SK-N-SH (cell line): ENCODE measurements around the gene CEP131. TPM values are rescaled to one million over a fixed set of nuclear protein-coding genes. Genes with fewer than 3 reads are reported as not detected.

Experiments used
- CTCF ChIA-PET: fragments of 300-600, 350-600 bp; formaldehyde crosslinking; extraction: SDS; loops from one replicate; lab custom pipeline; 2021; lab: Yijun Ruan, JAX
- POLR2A ChIA-PET: fragments of 350-600 bp; sonication (Branson Sonifier 250); formaldehyde crosslinking; extraction: SDS; loops from one replicate; lab custom pipeline; 2020; ENCODE audit warnings: antibody characterized with exemption, inconsistent platforms; lab: Yijun Ruan, JAX
- DNase-seq: peaks from one replicate; pipeline ENCODE4 v3.0.0; 2012
- H2AFZ ChIP-seq: fragments of 200-600 bp; sonication (generic); 2 replicates; pipeline ENCODE4 v1.8.1; 2016; ENCODE audit warnings: antibody characterized with exemption, mild to moderate bottlenecking, low read depth
- H3F3A ChIP-seq: fragments of 200-600 bp; sonication (generic); replicated peaks from 2 replicates; pipeline ENCODE3; 2016; ENCODE audit warnings: antibody characterized with exemption, mild to moderate bottlenecking; ENCODE audit not compliant: insufficient read depth
- H3K27ac ChIP-seq, 2 experiments: fragments of 200-500 bp in 1 of 2; fragments of 200-600 bp in 1 of 2; sonication (Bioruptor generic) in 1 of 2; sonication (generic), shearing (Covaris generic) in 1 of 2; 2 replicates each; pipeline versions ENCODE4 v1.5.1 to v1.6.1; 2014 to 2016; ENCODE audit warnings: low read depth in 2 of 2, inconsistent platforms in 1 of 2, low read length in 1 of 2, mild to moderate bottlenecking in 1 of 2, mixed read lengths in 1 of 2
- H3K27me3 ChIP-seq: fragments of 200-600 bp; sonication (generic), shearing (Covaris generic); 2 replicates; pipeline ENCODE4 v1.6.1; 2016; ENCODE audit warnings: mixed run types; ENCODE audit not compliant: insufficient read depth
- H3K36me3 ChIP-seq, 2 experiments: fragments of 200-500 bp in 1 of 2; fragments of 200-600 bp in 1 of 2; sonication (Bioruptor generic) in 1 of 2; sonication (generic) in 1 of 2; replicated peaks in 1 of 2; 2 replicates each; pipeline versions ENCODE3 to v1.5.1; 2014 to 2016; ENCODE audit warnings: low read length in 1 of 2, mild to moderate bottlenecking in 1 of 2; ENCODE audit not compliant: insufficient read depth in 2 of 2, control insufficient read depth in 1 of 2
- H3K4me1 ChIP-seq, 2 experiments: fragments of 200-500 bp in 1 of 2; fragments of 200-600 bp in 1 of 2; sonication (Bioruptor generic) in 1 of 2; sonication (generic), shearing (Covaris generic) in 1 of 2; 2 replicates each; pipeline versions ENCODE4 v1.5.1 to v1.6.1; 2014 to 2016; ENCODE audit warnings: low read depth in 1 of 2, low read length in 1 of 2, mixed run types in 1 of 2; ENCODE audit not compliant: insufficient read depth in 2 of 2, control insufficient read depth in 1 of 2
- H3K4me2 ChIP-seq: fragments of 200-600 bp; sonication (generic), shearing (Covaris generic); 2 replicates; pipeline ENCODE4 v1.6.1; 2017; ENCODE audit warnings: mixed run types
- H3K4me3 ChIP-seq, 2 experiments: fragments of 200-500 bp in 1 of 2; fragments of 200-600 bp in 1 of 2; sonication (Bioruptor generic) in 1 of 2; sonication (generic), shearing (Covaris generic) in 1 of 2; 2 replicates each; pipeline versions ENCODE4 v1.5.1 to v1.8.1; 2014 to 2016; ENCODE audit warnings: low read depth in 2 of 2, inconsistent platforms in 1 of 2, low read length in 1 of 2, mild to moderate bottlenecking in 1 of 2, mixed read lengths in 1 of 2, moderate library complexity in 1 of 2
- H3K79me2 ChIP-seq: fragments of 200-600 bp; sonication (generic); 2 replicates; pipeline ENCODE4 v1.8.1; 2017; ENCODE audit warnings: mild to moderate bottlenecking; ENCODE audit not compliant: insufficient read depth
- H3K9ac ChIP-seq: fragments of 200-600 bp; sonication (generic); 2 replicates; pipeline ENCODE4 v1.6.1; 2017; ENCODE audit warnings: mixed run types
- H3K9me2 ChIP-seq: fragments of 200-600 bp; sonication (generic); 2 replicates; pipeline ENCODE4 v1.6.1; 2017; ENCODE audit warnings: mixed run types
- H3K9me3 ChIP-seq: fragments of 200-600 bp; sonication (generic); 2 replicates; pipeline ENCODE4 v1.6.1; 2017; ENCODE audit warnings: mixed run types, mild to moderate bottlenecking, moderate library complexity
- H4K20me1 ChIP-seq: fragments of 200-600 bp; sonication (generic); 2 replicates; pipeline ENCODE4 v1.6.1; 2017; ENCODE audit warnings: mild to moderate bottlenecking, mixed run types; ENCODE audit not compliant: insufficient read depth
- FOSL2 ChIP-seq: IDR thresholded peaks from 2 replicates; pipeline ENCODE4 v1.4.0; 2012; ENCODE audit warnings: low read depth, mild to moderate bottlenecking, moderate library complexity, borderline replicate concordance
- FOXM1 ChIP-seq: IDR thresholded peaks from 2 replicates; pipeline ENCODE4 v1.4.0; 2012; ENCODE audit warnings: low read depth, mild to moderate bottlenecking
- GABPA ChIP-seq: IDR thresholded peaks from 2 replicates; pipeline ENCODE4 v1.4.0; 2012; ENCODE audit warnings: low read depth, mild to moderate bottlenecking
- IRF3 ChIP-seq: fragments of 150-350 bp; IDR thresholded peaks from 2 replicates; pipeline ENCODE4 v1.6.1; 2016; ENCODE audit warnings: mild to moderate bottlenecking, low read depth, low read length
- JUND ChIP-seq: IDR thresholded peaks from 2 replicates; pipeline ENCODE4 v1.4.0; 2012
- MAX ChIP-seq: IDR thresholded peaks from 2 replicates; pipeline ENCODE4 v1.4.0; 2012; ENCODE audit warnings: low read depth
- MEF2A ChIP-seq: IDR thresholded peaks from 2 replicates; pipeline ENCODE4 v1.4.0; 2012; ENCODE audit warnings: low read depth, borderline replicate concordance
- MXI1 ChIP-seq: IDR thresholded peaks from 2 replicates; pipeline ENCODE4 v1.6.1; 2012; ENCODE audit warnings: mild to moderate bottlenecking, low read depth, low read length, improper control_type of control experiment
- NRF1 ChIP-seq: IDR thresholded peaks from 2 replicates; pipeline ENCODE4 v1.6.1; 2012; ENCODE audit warnings: low read depth, mild to moderate bottlenecking, low read length
- POLR2AphosphoS5 ChIP-seq: IDR thresholded peaks from 2 replicates; pipeline ENCODE4 v1.6.1; 2012; ENCODE audit warnings: low read depth, low read length
- RFX5 ChIP-seq: IDR thresholded peaks from 2 replicates; pipeline ENCODE4 v1.6.1; 2012; ENCODE audit warnings: mild to moderate bottlenecking, improper control_type of control experiment, low read length
- RXRA ChIP-seq: IDR thresholded peaks from 2 replicates; pipeline ENCODE4 v1.4.0; 2012; ENCODE audit warnings: low read depth, mild to moderate bottlenecking, borderline replicate concordance
- SIN3A ChIP-seq: IDR thresholded peaks from 2 replicates; pipeline ENCODE4 v1.6.1; 2012; ENCODE audit warnings: low read depth, mild to moderate bottlenecking, low read length, moderate library complexity, borderline replicate concordance
- TAF1 ChIP-seq: IDR thresholded peaks from 2 replicates; pipeline ENCODE4 v1.6.1; 2012; ENCODE audit warnings: low read depth, mild to moderate bottlenecking, low read length, moderate library complexity, borderline replicate concordance
- TCF12 ChIP-seq: IDR thresholded peaks from 2 replicates; pipeline ENCODE4 v1.4.0; 2012
- TEAD4 ChIP-seq: IDR thresholded peaks from 2 replicates; pipeline ENCODE4 v1.4.0; 2012; ENCODE audit warnings: mild to moderate bottlenecking, borderline replicate concordance; ENCODE audit not compliant: insufficient read depth
- USF1 ChIP-seq: IDR thresholded peaks from 2 replicates; pipeline ENCODE4 v1.4.0; 2012; ENCODE audit warnings: low read depth, borderline replicate concordance
- YY1 ChIP-seq: IDR thresholded peaks from 2 replicates; pipeline ENCODE4 v1.4.0; 2012; ENCODE audit warnings: low read depth, mild to moderate bottlenecking
- WGBS: methylation state at CpG from one replicate; pipeline ENCODE4 v1.1.6; 2017; ENCODE audit warnings: low lambda C conversion rate; 5-methylcytosine and 5-hydroxymethylcytosine counted together
- polyA plus RNA-seq, 3 experiments: library from polyadenylated mRNA; depleted of rRNA; stranded (reverse); fragments of >200 nt; gene quantifications; 2 replicates each; pipeline ENCODE4 v1.2.3, GENCODE V29; 2012
- TF ChIP-seq, protein P1 (sequence below): fragments of 200-600 bp; sonication (generic); IDR thresholded peaks from 2 replicates; pipeline ENCODE4 v1.6.1; 2017; ENCODE audit warnings: antibody characterized with exemption, mild to moderate bottlenecking, moderate library complexity
- TF ChIP-seq, protein P2 (sequence below): fragments of 150-350 bp; IDR thresholded peaks from 2 replicates; pipeline ENCODE4 v1.6.1; 2017; ENCODE audit warnings: antibody characterized with exemption, low read length, low read depth, borderline replicate concordance
- TF ChIP-seq, protein P3 (sequence below): IDR thresholded peaks from 2 replicates; pipeline ENCODE4; 2012

The CEP131 gene
- polyA plus RNA-seq, 1 of the 3 experiments (the other 2 are of a cell fraction): 34.8 TPM

GRCh38 chr17:81203136-81203535 is 19.6 kb downstream of the CEP131 start:
- no peak overlapping the region for H3K4me3 ChIP-seq
- H3K4me2 ChIP-seq: no peak overlapping the region
- H3K9me3 ChIP-seq: no peaks in the 10 kb centered on the region
- ChIA-PET CTCF (interaction anchor here (1.9 to 14.7 kb wide), 2 partner anchors 17 to 61 kb away, joined by 5 to 147 read pairs; no protein-coding TSS in a partner anchor), POLR2A (no interaction called here)
- H3K9me2 ChIP-seq: no peaks in the 10 kb centered on the region
- no peak overlapping the region for H2AFZ ChIP-seq
- TF ChIP-seq USF1: no peak
- no peak for TF ChIP-seq MAX
- no peak for TF ChIP-seq TAF1
- TF ChIP-seq, protein P1, sequence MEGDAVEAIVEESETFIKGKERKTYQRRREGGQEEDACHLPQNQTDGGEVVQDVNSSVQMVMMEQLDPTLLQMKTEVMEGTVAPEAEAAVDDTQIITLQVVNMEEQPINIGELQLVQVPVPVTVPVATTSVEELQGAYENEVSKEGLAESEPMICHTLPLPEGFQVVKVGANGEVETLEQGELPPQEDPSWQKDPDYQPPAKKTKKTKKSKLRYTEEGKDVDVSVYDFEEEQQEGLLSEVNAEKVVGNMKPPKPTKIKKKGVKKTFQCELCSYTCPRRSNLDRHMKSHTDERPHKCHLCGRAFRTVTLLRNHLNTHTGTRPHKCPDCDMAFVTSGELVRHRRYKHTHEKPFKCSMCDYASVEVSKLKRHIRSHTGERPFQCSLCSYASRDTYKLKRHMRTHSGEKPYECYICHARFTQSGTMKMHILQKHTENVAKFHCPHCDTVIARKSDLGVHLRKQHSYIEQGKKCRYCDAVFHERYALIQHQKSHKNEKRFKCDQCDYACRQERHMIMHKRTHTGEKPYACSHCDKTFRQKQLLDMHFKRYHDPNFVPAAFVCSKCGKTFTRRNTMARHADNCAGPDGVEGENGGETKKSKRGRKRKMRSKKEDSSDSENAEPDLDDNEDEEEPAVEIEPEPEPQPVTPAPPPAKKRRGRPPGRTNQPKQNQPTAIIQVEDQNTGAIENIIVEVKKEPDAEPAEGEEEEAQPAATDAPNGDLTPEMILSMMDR: no peak
- no peak for TF ChIP-seq SIN3A
- no peak for TF ChIP-seq YY1
- TF ChIP-seq POLR2AphosphoS5: no peak
- H4K20me1 ChIP-seq: no peaks in the 10 kb centered on the region; the same call in 1 of the 2 replicates
- no peak overlapping the region for H3K9ac ChIP-seq
- no peaks in the 10 kb centered on the region for H3K27me3 ChIP-seq
- peaks cover 5 to 18% of the 10 kb centered on the region in 2 experiments for H3K36me3 ChIP-seq
- WGBS: 92% methylated on average over 17 of the region's 20 CpGs
- H3K79me2 ChIP-seq: no peaks in the 10 kb centered on the region
- DNase-seq: no peak
- no peak overlapping the region for H3K27ac ChIP-seq
- H3K4me1 ChIP-seq: peaks cover 0 to 3% of the 10 kb centered on the region in 2 experiments; a peak in 1 of 4 replicates
- no peaks in the 10 kb centered on the region for H3F3A ChIP-seq

- H3K9me2 ChIP-seq: no peaks in the 10 kb centered on the region
- H3K27me3 ChIP-seq: no peaks in the 10 kb centered on the region
- ChIA-PET POLR2A (no interaction called here), CTCF (interaction anchor here (1.9 to 14.7 kb wide), 2 partner anchors 16 to 60 kb away, joined by 5 to 147 read pairs; no protein-coding TSS in a partner anchor)
- H3K27ac ChIP-seq: no peak overlapping the region
- H3K9ac ChIP-seq: no peak overlapping the region
- WGBS: 95% methylated on average over 6 of the region's 10 CpGs
- H3K79me2 ChIP-seq: no peaks in the 10 kb centered on the region
- no peaks in the 10 kb centered on the region for H3K9me3 ChIP-seq
- no peak for DNase-seq
- no peaks in the 10 kb centered on the region for H3F3A ChIP-seq
- no peak overlapping the region for H2AFZ ChIP-seq
- H4K20me1 ChIP-seq: no peaks in the 10 kb centered on the region; the same call in 1 of the 2 replicates
- peaks cover 0 to 3% of the 10 kb centered on the region in 2 experiments; a peak in 1 of 4 replicates for H3K4me1 ChIP-seq
- H3K4me2 ChIP-seq: no peak overlapping the region
- peaks cover 5 to 24% of the 10 kb centered on the region in 2 experiments for H3K36me3 ChIP-seq
- H3K4me3 ChIP-seq: no peak overlapping the region
- TF ChIP-seq, protein P2, sequence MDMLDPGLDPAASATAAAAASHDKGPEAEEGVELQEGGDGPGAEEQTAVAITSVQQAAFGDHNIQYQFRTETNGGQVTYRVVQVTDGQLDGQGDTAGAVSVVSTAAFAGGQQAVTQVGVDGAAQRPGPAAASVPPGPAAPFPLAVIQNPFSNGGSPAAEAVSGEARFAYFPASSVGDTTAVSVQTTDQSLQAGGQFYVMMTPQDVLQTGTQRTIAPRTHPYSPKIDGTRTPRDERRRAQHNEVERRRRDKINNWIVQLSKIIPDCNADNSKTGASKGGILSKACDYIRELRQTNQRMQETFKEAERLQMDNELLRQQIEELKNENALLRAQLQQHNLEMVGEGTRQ: no peak
- no peak for TF ChIP-seq POLR2AphosphoS5
- no peak for TF ChIP-seq RFX5
- no peak for TF ChIP-seq NRF1
- TF ChIP-seq GABPA: no peak
- no peak for TF ChIP-seq TAF1
- no peak for TF ChIP-seq JUND
- TF ChIP-seq MEF2A: no peak
- TF ChIP-seq FOXM1: no peak
- no peak for TF ChIP-seq FOSL2
- no peak for TF ChIP-seq MAX
- no peak for TF ChIP-seq MXI1
- TF ChIP-seq TCF12: no peak
- TF ChIP-seq, protein P3, sequence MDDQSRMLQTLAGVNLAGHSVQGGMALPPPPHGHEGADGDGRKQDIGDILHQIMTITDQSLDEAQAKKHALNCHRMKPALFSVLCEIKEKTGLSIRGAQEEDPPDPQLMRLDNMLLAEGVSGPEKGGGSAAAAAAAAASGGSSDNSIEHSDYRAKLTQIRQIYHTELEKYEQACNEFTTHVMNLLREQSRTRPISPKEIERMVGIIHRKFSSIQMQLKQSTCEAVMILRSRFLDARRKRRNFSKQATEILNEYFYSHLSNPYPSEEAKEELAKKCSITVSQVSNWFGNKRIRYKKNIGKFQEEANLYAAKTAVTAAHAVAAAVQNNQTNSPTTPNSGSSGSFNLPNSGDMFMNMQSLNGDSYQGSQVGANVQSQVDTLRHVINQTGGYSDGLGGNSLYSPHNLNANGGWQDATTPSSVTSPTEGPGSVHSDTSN: no peak
- no peak for TF ChIP-seq TEAD4
- TF ChIP-seq RXRA: no peak
- no peak for TF ChIP-seq IRF3
Observed at GRCh38 chr17:81202318-81202717, 20.4 kb downstream of the CEP131 start.
